Measurements from ENCODE around the gene RREB1. TPM values are rescaled to one million over a fixed set of nuclear protein-coding genes. Genes with fewer than 3 reads are reported as not detected.

Gene RREB1
- total RNA-seq, 1 donor from 2014 or later, result 28.3 TPM

- Mint-ChIP-seq H3K27me3 (ENCODE audit: low read depth) (no peaks in the 10 kb centered on the region), H3K4me3 (no peak overlapping the region), H3K4me1 (peaks cover 24% of the 10 kb centered on the region), H3K36me3 (ENCODE audit: low read depth) (peaks cover 2% of the 10 kb centered on the region), H3K27ac (ENCODE audit: unreplicated experiment) (no peak overlapping the region), H3K9me3 (no peaks in the 10 kb centered on the region)
- DNase-seq (ENCODE audit: low read depth, low spot score), result no peak
- no peak for TF ChIP-seq CTCF (conservative IDR thresholded peaks at IDR 0.05)
Observed at GRCh38 chr6:7125290-7125689, 17.5 kb downstream of the RREB1 start.

- H3K9me3 Mint-ChIP-seq, result no peaks in the 10 kb centered on the region
- no peaks in the 10 kb centered on the region for H3K27me3 Mint-ChIP-seq (ENCODE audit: low read depth)
- no peak overlapping the region for H3K4me3 Mint-ChIP-seq
- TF ChIP-seq CTCF (conservative IDR thresholded peaks at IDR 0.05), result no peak
- peaks cover 30% of the 10 kb centered on the region for H3K4me1 Mint-ChIP-seq
- no peak for DNase-seq (ENCODE audit: low read depth, low spot score)
- peaks cover 2% of the 10 kb centered on the region for H3K36me3 Mint-ChIP-seq (ENCODE audit: low read depth)
- H3K27ac Mint-ChIP-seq (ENCODE audit: unreplicated experiment), result no peak overlapping the region
Observed at GRCh38 chr6:7126754-7127153, 19.0 kb downstream of the RREB1 start.

GRCh38 chr6:7127680-7128079, 19.9 kb downstream of the RREB1 start:
- no peaks in the 10 kb centered on the region for H3K9me3 Mint-ChIP-seq
- DNase-seq (ENCODE audit: low read depth, low spot score), result no peak
- H3K4me3 Mint-ChIP-seq, result no peak overlapping the region
- H3K36me3 Mint-ChIP-seq (ENCODE audit: low read depth), result no peaks in the 10 kb centered on the region
- H3K27ac Mint-ChIP-seq (ENCODE audit: unreplicated experiment), result peak overlapping the region; percentile 7
- no peaks in the 10 kb centered on the region for H3K27me3 Mint-ChIP-seq (ENCODE audit: low read depth)
- H3K4me1 Mint-ChIP-seq, result peaks cover 35% of the 10 kb centered on the region
- TF ChIP-seq CTCF (conservative IDR thresholded peaks at IDR 0.05), result no peak

GRCh38 chr6:7129360-7129759, 21.6 kb downstream of the RREB1 start:
- H3K4me3 Mint-ChIP-seq, result no peak overlapping the region
- no peaks in the 10 kb centered on the region for H3K9me3 Mint-ChIP-seq
- H3K27me3 Mint-ChIP-seq (ENCODE audit: low read depth), result no peaks in the 10 kb centered on the region
- DNase-seq (ENCODE audit: low read depth, low spot score), result no peak
- no peak overlapping the region for H3K27ac Mint-ChIP-seq (ENCODE audit: unreplicated experiment)
- peaks cover 34% of the 10 kb centered on the region for H3K4me1 Mint-ChIP-seq
- no peak for TF ChIP-seq CTCF (conservative IDR thresholded peaks at IDR 0.05)
- H3K36me3 Mint-ChIP-seq (ENCODE audit: low read depth), result no peaks in the 10 kb centered on the region

GRCh38 chr6:7129784-7130569, 22.2 kb downstream of the RREB1 start:
- Mint-ChIP-seq H3K36me3 (ENCODE audit: low read depth) (no peaks in the 10 kb centered on the region), H3K27me3 (ENCODE audit: low read depth) (no peaks in the 10 kb centered on the region), H3K4me3 (no peak overlapping the region), H3K27ac (ENCODE audit: unreplicated experiment) (no peak overlapping the region), H3K9me3 (no peaks in the 10 kb centered on the region), H3K4me1 (peaks cover 28% of the 10 kb centered on the region)
- no peak for DNase-seq (ENCODE audit: low read depth, low spot score)
- TF ChIP-seq CTCF (conservative IDR thresholded peaks at IDR 0.05), result no peak

All from neural crest cell (in vitro differentiated cells).